ENCODE measurements around the gene ZNF496. TPM values are rescaled to one million over a fixed set of nuclear protein-coding genes. Genes with fewer than 3 reads are reported as not detected.
"Not testable (repeated sequence)": the region's sequence is repeated elsewhere in the genome, so short reads cannot be mapped to it uniquely, and the experiment has no call there.

The ZNF496 gene
- total and polyA plus RNA-seq, 2 donors (not counting 1 experiment from before 2014, with no cell fraction given), result 10.0 to 20.0 TPM

DNA sequence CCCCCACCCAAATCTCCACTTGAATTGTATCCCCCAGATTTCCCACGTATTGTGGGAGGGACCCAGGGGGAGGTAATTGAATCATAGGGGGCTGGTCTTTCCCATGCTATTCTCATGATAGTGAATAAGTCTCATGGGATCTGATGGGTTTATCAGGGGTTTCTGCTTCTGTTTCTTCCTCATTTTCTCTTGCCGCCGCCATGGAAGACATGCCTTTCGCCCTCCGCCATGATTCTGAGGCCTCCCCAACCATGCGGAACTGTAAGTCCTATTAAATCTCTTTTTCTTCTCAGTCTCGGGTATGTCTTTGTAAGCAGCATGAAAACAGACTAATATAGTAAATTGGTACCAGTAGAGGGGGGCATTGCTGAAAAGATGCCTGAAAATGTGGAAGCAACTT lies 33.4 kb upstream of the ZNF496 start:
- Histone ChIP-seq H3K9me3 (ENCODE audit: control insufficient read depth, insufficient read depth, low read depth, low read length) (no peaks in the 10 kb centered on the region), H3K27me3 (ENCODE audit: control insufficient read depth, insufficient read depth, low read length) (no peaks in the 10 kb centered on the region), H3K4me2 (ENCODE audit: extremely low read depth, insufficient read depth, low read length) (no peak overlapping the region), H3K79me2 (ENCODE audit: control insufficient read depth, insufficient read depth, low read length) (no peaks in the 10 kb centered on the region), H3K4me1 (ENCODE audit: control insufficient read depth, extremely low read depth, insufficient read depth, low read length) (peaks cover 2% of the 10 kb centered on the region), H3K27ac (ENCODE audit: insufficient read depth, low read length) (no peak overlapping the region), H3K4me3 (replicated peaks in 1 of 4; ENCODE audit: control extremely low read depth in 1 of 4, insufficient read depth in 1 of 4, low read depth in 3 of 4, low read length in 4 of 4) (no peak overlapping the region), H3K36me3 (ENCODE audit: control insufficient read depth, insufficient read depth, low read length) (no peaks in the 10 kb centered on the region), H3K9ac (ENCODE audit: insufficient read depth, low read length) (no peak overlapping the region), H4K20me1 (ENCODE audit: control insufficient read depth, extremely low read depth, insufficient read depth, low read length) (no peaks in the 10 kb centered on the region), H2AFZ (ENCODE audit: low read length) (no peak overlapping the region)
- no peak for DNase-seq (ENCODE audit: low read depth in 2 of 2)
- TF ChIP-seq, protein P1, sequence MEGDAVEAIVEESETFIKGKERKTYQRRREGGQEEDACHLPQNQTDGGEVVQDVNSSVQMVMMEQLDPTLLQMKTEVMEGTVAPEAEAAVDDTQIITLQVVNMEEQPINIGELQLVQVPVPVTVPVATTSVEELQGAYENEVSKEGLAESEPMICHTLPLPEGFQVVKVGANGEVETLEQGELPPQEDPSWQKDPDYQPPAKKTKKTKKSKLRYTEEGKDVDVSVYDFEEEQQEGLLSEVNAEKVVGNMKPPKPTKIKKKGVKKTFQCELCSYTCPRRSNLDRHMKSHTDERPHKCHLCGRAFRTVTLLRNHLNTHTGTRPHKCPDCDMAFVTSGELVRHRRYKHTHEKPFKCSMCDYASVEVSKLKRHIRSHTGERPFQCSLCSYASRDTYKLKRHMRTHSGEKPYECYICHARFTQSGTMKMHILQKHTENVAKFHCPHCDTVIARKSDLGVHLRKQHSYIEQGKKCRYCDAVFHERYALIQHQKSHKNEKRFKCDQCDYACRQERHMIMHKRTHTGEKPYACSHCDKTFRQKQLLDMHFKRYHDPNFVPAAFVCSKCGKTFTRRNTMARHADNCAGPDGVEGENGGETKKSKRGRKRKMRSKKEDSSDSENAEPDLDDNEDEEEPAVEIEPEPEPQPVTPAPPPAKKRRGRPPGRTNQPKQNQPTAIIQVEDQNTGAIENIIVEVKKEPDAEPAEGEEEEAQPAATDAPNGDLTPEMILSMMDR (conservative IDR thresholded peaks at IDR 0.05 in 1 of 2, IDR thresholded peaks at IDR 0.05 in 1 of 2; ENCODE audit: low read depth in 1 of 2, low read length in 2 of 2), result no peak
- no peak for TF ChIP-seq EZH2 (IDR thresholded peaks at IDR 0.05; ENCODE audit: low read length, missing control alignments)

DNA sequence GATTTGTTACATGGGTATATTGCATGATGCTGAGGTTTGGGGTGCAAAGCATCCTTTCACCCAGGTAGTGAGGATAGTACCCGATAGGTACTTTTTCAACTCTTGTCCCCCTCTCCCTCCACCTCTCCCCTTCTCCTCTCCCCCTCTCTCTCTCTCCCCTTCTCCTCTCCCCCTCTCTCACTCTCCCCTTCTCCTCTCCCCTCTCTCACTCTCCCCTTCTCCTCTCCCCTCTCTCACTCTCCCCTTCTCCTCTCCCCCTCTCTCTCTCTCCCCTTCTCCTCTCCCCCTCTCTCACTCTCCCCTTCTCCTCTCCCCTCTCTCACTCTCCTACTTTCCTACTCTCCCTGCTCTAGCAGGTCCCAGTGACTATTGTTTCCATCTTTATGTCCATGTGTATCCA lies 31.3 kb upstream of the ZNF496 start:
- not testable (repeated sequence) for H3K27ac ChIP-seq (ENCODE audit: insufficient read depth, low read length); H3K36me3 ChIP-seq (ENCODE audit: control insufficient read depth, insufficient read depth, low read length); H3K4me3 ChIP-seq (replicated peaks in 1 of 4; ENCODE audit: control extremely low read depth in 1 of 4, insufficient read depth in 1 of 4, low read depth in 3 of 4, low read length in 4 of 4); H3K79me2 ChIP-seq (ENCODE audit: control insufficient read depth, insufficient read depth, low read length); H3K4me2 ChIP-seq (ENCODE audit: extremely low read depth, insufficient read depth, low read length); H3K9ac ChIP-seq (ENCODE audit: insufficient read depth, low read length); H2AFZ ChIP-seq (ENCODE audit: low read length); H3K4me1 ChIP-seq (ENCODE audit: control insufficient read depth, extremely low read depth, insufficient read depth, low read length); H3K27me3 ChIP-seq (ENCODE audit: control insufficient read depth, insufficient read depth, low read length); DNase-seq (ENCODE audit: low read depth in 2 of 2); H3K9me3 ChIP-seq (ENCODE audit: control insufficient read depth, insufficient read depth, low read depth, low read length); H4K20me1 ChIP-seq (ENCODE audit: control insufficient read depth, extremely low read depth, insufficient read depth, low read length)

GRCh38 chr1:247362153-247362552 lies 30.5 kb upstream of the ZNF496 start:
- H3K79me2 ChIP-seq (ENCODE audit: control insufficient read depth, insufficient read depth, low read length), result no peaks in the 10 kb centered on the region
- no peak overlapping the region for H3K9ac ChIP-seq (ENCODE audit: insufficient read depth, low read length)
- DNase-seq (ENCODE audit: low read depth in 2 of 2), result no peak
- H3K9me3 ChIP-seq (ENCODE audit: control insufficient read depth, insufficient read depth, low read depth, low read length), result no peaks in the 10 kb centered on the region
- no peak overlapping the region for H3K4me3 ChIP-seq (replicated peaks in 1 of 4; ENCODE audit: control extremely low read depth in 1 of 4, insufficient read depth in 1 of 4, low read depth in 3 of 4, low read length in 4 of 4)
- no peak overlapping the region for H3K27ac ChIP-seq (ENCODE audit: insufficient read depth, low read length)
- no peaks in the 10 kb centered on the region for H4K20me1 ChIP-seq (ENCODE audit: control insufficient read depth, extremely low read depth, insufficient read depth, low read length)
- H3K4me1 ChIP-seq (ENCODE audit: control insufficient read depth, extremely low read depth, insufficient read depth, low read length), result peaks cover 6% of the 10 kb centered on the region
- no peaks in the 10 kb centered on the region for H3K36me3 ChIP-seq (ENCODE audit: control insufficient read depth, insufficient read depth, low read length)
- H3K4me2 ChIP-seq (ENCODE audit: extremely low read depth, insufficient read depth, low read length), result no peak overlapping the region
- H3K27me3 ChIP-seq (ENCODE audit: control insufficient read depth, insufficient read depth, low read length), result no peaks in the 10 kb centered on the region
- no peak overlapping the region for H2AFZ ChIP-seq (ENCODE audit: low read length)
- TF ChIP-seq EZH2 (IDR thresholded peaks at IDR 0.05; ENCODE audit: low read length, missing control alignments), result no peak
- TF ChIP-seq, protein P1 (conservative IDR thresholded peaks at IDR 0.05 in 1 of 2, IDR thresholded peaks at IDR 0.05 in 1 of 2; ENCODE audit: low read depth in 1 of 2, low read length in 2 of 2), result no peak

Measured in fibroblast of lung (primary cell).